ENCODE measurements around the gene CC2D1B.
"Not testable (repeated sequence)": the region's sequence is repeated elsewhere in the genome, so short reads cannot be mapped to it uniquely, and the experiment has no call there.

The CC2D1B gene

DNA sequence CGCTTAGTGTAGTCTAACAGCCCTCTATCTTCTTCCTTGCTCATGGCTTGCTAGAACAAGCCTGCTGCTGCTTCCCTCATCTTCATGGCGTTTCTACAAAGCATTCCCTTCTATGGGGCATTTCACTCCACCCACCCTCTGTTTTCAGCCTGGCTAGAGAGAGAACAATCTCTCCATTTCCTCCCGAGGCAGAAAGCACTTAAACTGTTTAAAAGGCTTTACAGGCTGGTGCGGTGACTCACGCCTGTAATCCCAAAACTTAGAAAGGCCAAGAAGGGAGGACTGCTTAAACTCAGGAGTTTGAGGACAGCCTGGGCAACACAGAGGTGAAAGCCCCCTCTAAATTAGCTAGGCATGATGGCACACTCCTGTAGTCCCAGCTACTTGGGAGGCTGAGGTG, 20.5 kb upstream of the CC2D1B start:
- H3K27ac ChIP-seq (ENCODE audit: low read length) = no peak overlapping the region
- H3K4me3 ChIP-seq (ENCODE audit: low read depth in 1 of 2, low read length in 2 of 2) = no peak overlapping the region
- no peaks in the 10 kb centered on the region for H3K27me3 ChIP-seq (ENCODE audit: low read depth, low read length)
- H3K36me3 ChIP-seq (ENCODE audit: control insufficient read depth in 1 of 2, insufficient read depth in 2 of 2, low read length in 2 of 2) = no peaks in the 10 kb centered on the region
- H3K4me1 ChIP-seq (ENCODE audit: control insufficient read depth in 1 of 2, insufficient read depth in 2 of 2, low read length in 2 of 2) = no peaks in the 10 kb centered on the region
- no peaks in the 10 kb centered on the region for H3K9me3 ChIP-seq (ENCODE audit: control insufficient read depth in 1 of 2, low read length in 2 of 2)

DNA sequence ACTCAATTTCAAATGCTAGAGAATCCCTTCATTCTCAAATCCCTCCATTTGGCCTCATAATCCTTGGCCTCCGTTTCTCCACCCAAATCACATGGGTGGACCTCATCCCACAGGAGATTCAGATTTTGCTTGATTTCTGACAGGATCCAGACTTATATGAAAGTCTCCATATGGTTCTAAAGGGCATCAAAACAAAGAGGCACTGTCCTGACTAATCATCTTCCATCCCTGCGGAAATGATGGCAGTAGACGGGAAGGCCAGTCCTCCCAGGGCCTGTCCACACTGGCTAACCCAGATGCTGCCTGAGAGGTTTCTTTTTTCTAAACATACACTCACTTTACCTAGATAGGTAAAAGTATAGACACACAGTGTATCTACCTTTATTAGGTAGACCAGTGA, 19.4 kb upstream of the CC2D1B start:
- Histone ChIP-seq H3K9me3 (ENCODE audit: control insufficient read depth in 1 of 2, low read length in 2 of 2) (no peaks in the 10 kb centered on the region), H3K27ac (ENCODE audit: low read length) (no peak overlapping the region), H3K4me1 (ENCODE audit: control insufficient read depth in 1 of 2, insufficient read depth in 2 of 2, low read length in 2 of 2) (no peaks in the 10 kb centered on the region), H3K36me3 (ENCODE audit: control insufficient read depth in 1 of 2, insufficient read depth in 2 of 2, low read length in 2 of 2) (no peaks in the 10 kb centered on the region), H3K4me3 (ENCODE audit: low read depth in 1 of 2, low read length in 2 of 2) (no peak overlapping the region), H3K27me3 (ENCODE audit: low read depth, low read length) (no peaks in the 10 kb centered on the region)

DNA sequence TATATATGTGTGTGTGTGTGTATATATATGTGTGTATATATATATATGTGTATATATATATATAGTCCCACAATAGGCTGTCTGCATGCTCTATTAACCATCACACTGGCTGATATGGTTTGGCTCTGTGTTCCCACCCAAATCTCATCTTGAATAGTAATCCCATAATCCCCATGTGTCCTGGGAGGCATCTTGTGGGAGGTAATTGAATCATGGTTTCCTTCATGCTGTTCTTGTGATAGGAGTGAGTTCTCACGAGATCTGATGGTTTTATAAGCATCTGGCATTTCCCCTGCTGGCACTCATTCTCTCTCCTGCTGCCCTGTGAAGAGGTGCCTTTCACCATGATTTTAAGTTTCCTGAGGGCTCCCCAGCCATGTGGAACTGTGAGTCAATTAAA, 3.8 kb upstream of the CC2D1B start:
- not testable (repeated sequence) for H3K27me3 ChIP-seq (ENCODE audit: low read depth, low read length); H3K9me3 ChIP-seq (ENCODE audit: control insufficient read depth in 1 of 2, low read length in 2 of 2); H3K4me3 ChIP-seq (ENCODE audit: low read depth in 1 of 2, low read length in 2 of 2); H3K36me3 ChIP-seq (ENCODE audit: control insufficient read depth in 1 of 2, insufficient read depth in 2 of 2, low read length in 2 of 2); H3K27ac ChIP-seq (ENCODE audit: low read length)
- peaks cover 5 to 11% of the 10 kb centered on the region in 2 donors for H3K4me1 ChIP-seq (ENCODE audit: control insufficient read depth in 1 of 2, insufficient read depth in 2 of 2, low read length in 2 of 2)

DNA sequence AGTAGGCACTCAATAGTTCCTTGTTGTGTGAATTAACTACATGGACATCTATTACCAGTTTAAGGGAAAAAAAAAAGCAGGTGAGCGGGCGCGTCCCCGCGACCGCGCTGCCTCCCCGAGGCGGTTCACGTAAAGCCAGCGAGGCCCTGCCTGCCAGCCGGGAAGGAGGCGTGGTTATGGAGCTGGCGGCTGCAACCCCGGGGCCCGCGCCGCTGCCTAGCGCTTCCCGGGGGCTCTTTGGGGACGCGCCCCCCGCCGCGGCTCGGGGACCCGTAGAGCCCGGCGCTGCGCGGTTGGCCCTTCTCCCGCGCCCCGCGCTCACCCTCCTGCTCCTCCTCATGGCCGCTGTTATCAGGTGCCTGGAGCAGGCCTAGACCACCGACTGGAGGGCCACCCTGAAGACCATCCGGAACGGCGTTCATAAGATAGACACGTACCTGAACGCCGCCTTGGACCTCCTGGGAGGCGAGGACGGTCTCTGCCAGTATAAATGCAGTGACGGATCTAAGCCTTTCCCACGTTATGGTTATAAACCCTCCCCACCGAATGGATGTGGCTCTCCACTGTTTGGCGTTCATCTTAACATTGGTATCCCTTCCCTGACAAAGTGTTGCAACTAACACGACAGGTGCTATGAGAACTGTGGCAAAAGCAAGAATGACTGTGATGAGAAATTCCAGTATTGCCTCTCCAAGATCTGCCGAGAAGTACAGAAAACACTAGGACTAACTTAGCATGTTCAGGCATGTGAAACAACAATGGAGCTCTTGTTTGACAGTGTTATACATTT, 2.6 kb upstream of the CC2D1B start:
- Histone ChIP-seq H3K36me3 (ENCODE audit: control insufficient read depth in 1 of 2, insufficient read depth in 2 of 2, low read length in 2 of 2) (peaks cover 0 to 5% of the 10 kb centered on the region in 2 donors), H3K9me3 (ENCODE audit: control insufficient read depth in 1 of 2, low read length in 2 of 2) (no peaks in the 10 kb centered on the region), H3K27ac (ENCODE audit: low read length) (no peak overlapping the region), H3K4me1 (ENCODE audit: control insufficient read depth in 1 of 2, insufficient read depth in 2 of 2, low read length in 2 of 2) (peaks cover 6 to 20% of the 10 kb centered on the region in 2 donors), H3K4me3 (ENCODE audit: low read depth in 1 of 2, low read length in 2 of 2) (peak overlapping the region; percentile 30 to 60), H3K27me3 (ENCODE audit: low read depth, low read length) (no peaks in the 10 kb centered on the region)

DNA sequence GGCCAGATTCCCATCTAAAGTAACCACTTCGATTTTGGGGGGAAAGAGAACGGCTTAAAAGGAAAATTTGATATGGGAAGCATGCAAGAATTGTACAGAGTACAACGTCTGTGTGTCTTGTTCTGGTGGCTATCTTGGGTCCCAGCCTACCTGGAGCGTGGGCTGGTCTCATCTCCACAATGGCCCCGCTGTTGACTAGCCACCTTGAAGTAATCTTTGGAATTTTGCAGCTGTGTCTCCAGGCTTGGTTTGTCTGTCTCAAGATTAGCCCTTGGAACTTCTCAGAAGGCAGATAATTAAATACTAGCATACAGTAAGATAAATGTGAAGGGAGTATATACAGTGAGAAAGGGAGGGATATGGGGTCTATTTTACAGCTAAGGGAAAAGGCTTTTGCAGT, 1.3 kb upstream of the CC2D1B start:
- no peak overlapping the region for H3K4me3 ChIP-seq (ENCODE audit: low read depth in 1 of 2, low read length in 2 of 2)
- no peak overlapping the region for H3K27ac ChIP-seq (ENCODE audit: low read length)
- H3K36me3 ChIP-seq (ENCODE audit: control insufficient read depth in 1 of 2, insufficient read depth in 2 of 2, low read length in 2 of 2) = peaks cover 2 to 11% of the 10 kb centered on the region in 2 donors
- H3K9me3 ChIP-seq (ENCODE audit: control insufficient read depth in 1 of 2, low read length in 2 of 2) = no peaks in the 10 kb centered on the region
- no peaks in the 10 kb centered on the region for H3K27me3 ChIP-seq (ENCODE audit: low read depth, low read length)
- peaks cover 6 to 20% of the 10 kb centered on the region in 2 donors for H3K4me1 ChIP-seq (ENCODE audit: control insufficient read depth in 1 of 2, insufficient read depth in 2 of 2, low read length in 2 of 2)

DNA sequence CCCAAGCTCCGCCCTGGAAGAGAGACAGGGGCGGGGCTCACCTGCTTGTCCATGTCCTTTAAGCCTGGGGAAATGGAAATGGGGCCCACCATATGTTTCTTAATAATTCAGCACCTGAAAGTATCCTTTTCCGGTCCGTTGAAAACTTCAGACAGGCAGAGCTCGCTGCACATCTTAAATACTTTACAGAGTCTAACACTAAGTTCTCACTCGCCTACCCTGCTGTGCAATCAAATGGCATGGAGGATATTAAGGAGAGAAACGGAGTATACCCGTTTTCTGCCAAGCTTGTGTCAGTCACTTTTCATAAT, 467 bp upstream of the CC2D1B start:
- Histone ChIP-seq H3K9me3 (ENCODE audit: control insufficient read depth in 1 of 2, low read length in 2 of 2) (no peaks in the 10 kb centered on the region), H3K36me3 (ENCODE audit: control insufficient read depth in 1 of 2, insufficient read depth in 2 of 2, low read length in 2 of 2) (peaks cover 10 to 16% of the 10 kb centered on the region in 2 donors), H3K4me3 (ENCODE audit: low read depth in 1 of 2, low read length in 2 of 2) (peak overlapping the region; percentile 82 to 95), H3K27me3 (ENCODE audit: low read depth, low read length) (no peaks in the 10 kb centered on the region), H3K27ac (ENCODE audit: low read length) (no peak overlapping the region), H3K4me1 (ENCODE audit: control insufficient read depth in 1 of 2, insufficient read depth in 2 of 2, low read length in 2 of 2) (peaks cover 6 to 20% of the 10 kb centered on the region in 2 donors)

DNA sequence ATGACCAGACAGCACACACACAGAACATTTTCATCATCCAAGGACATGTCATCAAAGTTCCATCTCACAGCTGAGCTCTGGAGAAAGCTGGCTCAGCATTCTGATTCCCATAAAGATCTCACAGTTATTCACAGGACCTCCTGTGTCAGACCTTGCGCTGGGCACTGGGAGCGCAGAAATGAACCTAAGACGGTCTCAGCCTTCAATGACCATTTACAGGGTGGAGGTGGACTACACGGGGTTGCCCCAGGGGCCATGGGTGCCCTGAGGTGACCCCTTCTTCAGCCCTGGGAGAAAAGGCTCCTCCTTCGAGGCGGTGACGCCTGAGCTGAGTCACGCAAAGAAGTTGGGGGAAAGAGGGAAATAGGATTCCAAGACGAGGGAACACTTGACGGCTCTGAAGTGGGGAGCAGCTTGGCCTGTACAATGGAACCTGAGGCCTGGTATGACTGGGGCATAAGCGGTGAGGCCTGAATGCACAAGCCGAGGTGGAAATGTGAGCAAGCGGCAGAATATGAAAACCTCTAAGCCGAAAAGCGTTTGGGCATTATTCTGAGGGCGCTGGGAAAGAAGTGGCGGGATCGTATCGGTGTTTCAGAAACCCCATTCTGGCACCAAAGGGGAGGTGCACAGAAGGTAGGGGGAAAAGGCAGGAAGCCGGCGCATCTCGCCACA, 797 bp downstream of the CC2D1B start:
- Histone ChIP-seq H3K4me3 (ENCODE audit: low read depth in 1 of 2, low read length in 2 of 2) (peak overlapping the region; percentile 82 to 95), H3K36me3 (ENCODE audit: control insufficient read depth in 1 of 2, insufficient read depth in 2 of 2, low read length in 2 of 2) (peaks cover 22 to 29% of the 10 kb centered on the region in 2 donors), H3K9me3 (ENCODE audit: control insufficient read depth in 1 of 2, low read length in 2 of 2) (no peaks in the 10 kb centered on the region), H3K4me1 (ENCODE audit: control insufficient read depth in 1 of 2, insufficient read depth in 2 of 2, low read length in 2 of 2) (peaks cover 6 to 20% of the 10 kb centered on the region in 2 donors), H3K27me3 (ENCODE audit: low read depth, low read length) (no peaks in the 10 kb centered on the region), H3K27ac (ENCODE audit: low read length) (peak overlapping the region; percentile 84)

DNA sequence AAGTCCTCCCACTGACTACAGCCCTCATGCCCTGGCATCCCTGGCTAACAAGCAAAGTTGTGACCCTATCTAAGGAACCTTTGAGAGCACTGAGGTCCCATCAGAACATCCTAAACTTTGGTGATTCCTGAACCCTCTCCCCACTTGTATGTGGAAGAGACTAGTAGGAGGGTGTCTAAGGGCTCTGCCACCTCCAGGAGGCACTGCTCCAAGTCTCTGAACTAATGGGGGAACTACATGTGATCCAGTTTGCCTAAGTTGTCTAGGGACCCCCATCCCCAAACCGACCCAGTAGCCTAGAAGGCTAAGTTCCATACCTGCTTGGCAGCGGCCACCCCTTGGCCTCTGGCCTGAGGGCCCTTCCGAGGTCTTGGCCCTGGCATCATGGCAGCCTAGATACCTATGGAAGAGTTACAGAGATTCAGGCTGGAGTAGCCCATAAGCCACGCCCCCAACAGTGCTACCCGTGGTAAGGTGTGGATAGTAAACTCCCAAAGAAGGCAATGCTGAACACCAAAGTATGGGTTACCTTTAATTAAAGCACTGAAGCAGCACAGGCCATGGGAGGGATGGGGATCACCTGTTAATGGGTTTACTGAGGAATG, 1.7 kb downstream of the CC2D1B start:
- H3K36me3 ChIP-seq (ENCODE audit: control insufficient read depth in 1 of 2, insufficient read depth in 2 of 2, low read length in 2 of 2) = peaks cover 31 to 37% of the 10 kb centered on the region in 2 donors
- H3K27ac ChIP-seq (ENCODE audit: low read length) = peak overlapping the region; percentile 84
- no peaks in the 10 kb centered on the region for H3K27me3 ChIP-seq (ENCODE audit: low read depth, low read length)
- peaks cover 6 to 20% of the 10 kb centered on the region in 2 donors for H3K4me1 ChIP-seq (ENCODE audit: control insufficient read depth in 1 of 2, insufficient read depth in 2 of 2, low read length in 2 of 2)
- H3K4me3 ChIP-seq (ENCODE audit: low read depth in 1 of 2, low read length in 2 of 2) = peak overlapping the region in 1 of 2 donors; percentile 95
- no peaks in the 10 kb centered on the region for H3K9me3 ChIP-seq (ENCODE audit: control insufficient read depth in 1 of 2, low read length in 2 of 2)

DNA sequence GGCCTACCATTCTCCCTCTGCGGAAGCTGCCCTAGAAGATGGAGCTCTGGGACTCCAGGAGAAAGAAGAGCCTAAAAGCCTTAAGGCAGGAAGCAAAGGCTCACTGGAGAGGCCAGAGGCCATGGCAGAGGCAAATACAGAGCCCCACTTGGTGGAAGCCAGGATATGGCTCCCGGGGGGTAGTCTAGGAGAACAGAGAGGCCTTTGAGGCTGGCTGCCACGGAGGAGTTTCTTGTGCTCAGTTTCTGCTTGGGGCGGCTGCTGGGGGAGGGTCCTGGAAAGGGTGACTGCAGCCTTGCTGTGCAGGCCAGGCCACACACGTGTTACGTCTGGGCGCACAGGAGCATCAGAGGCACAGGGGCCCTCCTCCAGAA, 5.4 kb downstream of the CC2D1B start:
- peaks cover 6 to 15% of the 10 kb centered on the region in 2 donors for H3K4me1 ChIP-seq (ENCODE audit: control insufficient read depth in 1 of 2, insufficient read depth in 2 of 2, low read length in 2 of 2)
- no peaks in the 10 kb centered on the region for H3K27me3 ChIP-seq (ENCODE audit: low read depth, low read length)
- no peaks in the 10 kb centered on the region for H3K9me3 ChIP-seq (ENCODE audit: control insufficient read depth in 1 of 2, low read length in 2 of 2)
- H3K27ac ChIP-seq (ENCODE audit: low read length) = no peak overlapping the region
- H3K4me3 ChIP-seq (ENCODE audit: low read depth in 1 of 2, low read length in 2 of 2) = no peak overlapping the region
- peaks cover 69 to 74% of the 10 kb centered on the region in 2 donors for H3K36me3 ChIP-seq (ENCODE audit: control insufficient read depth in 1 of 2, insufficient read depth in 2 of 2, low read length in 2 of 2)

DNA sequence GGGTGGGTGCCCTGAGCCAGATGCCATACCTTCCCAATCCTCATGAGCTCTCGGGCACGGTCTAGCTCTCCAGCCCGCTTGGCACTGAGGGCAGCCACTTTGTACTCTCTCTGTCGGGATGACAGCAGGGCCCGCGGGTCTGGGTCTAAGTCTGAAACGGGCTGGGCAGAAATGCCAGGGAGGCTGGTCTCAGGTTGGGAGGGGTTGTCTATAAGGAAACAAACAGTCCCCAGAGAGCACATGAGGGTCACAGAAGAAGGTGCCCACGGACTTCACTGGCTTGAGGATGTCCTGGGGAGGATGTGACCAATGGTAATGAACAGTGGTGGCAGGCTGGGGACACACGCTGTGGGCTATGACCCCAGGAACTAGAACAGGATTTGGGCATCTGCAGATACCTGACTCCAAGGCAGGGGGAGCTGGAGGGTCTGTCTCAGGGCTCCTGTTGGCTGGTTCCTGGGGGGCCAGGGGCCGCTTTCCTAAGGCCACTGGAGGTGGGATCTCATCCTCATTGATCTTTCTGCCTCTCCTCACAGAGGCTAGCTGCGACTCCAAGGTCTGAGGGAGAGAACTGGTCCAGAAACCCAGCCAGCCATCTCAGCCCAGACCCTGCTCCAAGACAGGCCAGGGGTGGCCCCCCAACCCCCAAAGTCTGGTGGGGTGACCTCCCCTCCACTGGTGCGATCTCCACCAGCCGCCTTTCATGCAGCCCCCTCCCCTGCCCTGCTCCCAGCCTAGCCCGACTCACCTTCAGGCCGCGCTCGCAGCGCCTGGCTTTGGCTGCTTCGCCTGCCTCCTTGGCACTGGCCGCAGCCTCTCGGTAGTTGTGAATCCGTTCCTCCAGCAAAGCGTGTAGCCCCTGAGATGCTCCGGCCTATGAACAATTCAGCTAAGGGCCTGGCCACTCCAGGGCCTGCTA, 6.1 kb downstream of the CC2D1B start:
- Histone ChIP-seq H3K4me3 (ENCODE audit: low read depth in 1 of 2, low read length in 2 of 2) (no peak overlapping the region), H3K27ac (ENCODE audit: low read length) (no peak overlapping the region), H3K4me1 (ENCODE audit: control insufficient read depth in 1 of 2, insufficient read depth in 2 of 2, low read length in 2 of 2) (peaks cover 2 to 10% of the 10 kb centered on the region in 2 donors), H3K27me3 (ENCODE audit: low read depth, low read length) (no peaks in the 10 kb centered on the region), H3K36me3 (ENCODE audit: control insufficient read depth in 1 of 2, insufficient read depth in 2 of 2, low read length in 2 of 2) (peaks cover 75 to 80% of the 10 kb centered on the region in 2 donors), H3K9me3 (ENCODE audit: control insufficient read depth in 1 of 2, low read length in 2 of 2) (no peaks in the 10 kb centered on the region)
